H1 (cell line): Measurements from ENCODE around the gene DLX5. TPM values are rescaled to one million over a fixed set of nuclear protein-coding genes. Genes with fewer than 3 reads are reported as not detected.

Source experiments
- CTCF ChIA-PET: fragments of 300-600 bp; sonication (Branson Sonifier 250); formaldehyde crosslinking; loops from one replicate; lab custom pipeline; 2021; ENCODE audit not compliant: partially characterized antibody; lab: Charles Lee
- POLR2A ChIA-PET: fragments of 300-600 bp; sonication (Branson Sonifier 250); formaldehyde crosslinking; loops from one replicate; lab custom pipeline; 2021; ENCODE audit warnings: inconsistent platforms; ENCODE audit not compliant: partially characterized antibody; lab: Charles Lee
- DNase-seq, 2 experiments: peaks; one replicate each; pipeline versions ENCODE4 v3.0.0 to v3.0.0-alpha.2; 2010 to 2022; ENCODE audit warnings: low spot score in 2 of 2, low read depth in 1 of 2, mixed read lengths in 1 of 2
- FAIRE-seq: peaks from 2 replicates; lab custom pipeline; 2011; peaks lifted over from hg19 to GRCh38; lab: Jason Lieb, UNC
- H2AFZ ChIP-seq: 2 replicates; pipeline ENCODE4 v1.8.1; 2012; ENCODE audit warnings: low read length, inconsistent platforms
- H2AK5ac ChIP-seq: 2 replicates; pipeline ENCODE4 v1.6.1; 2013; ENCODE audit warnings: low read depth, low read length
- H2BK120ac ChIP-seq: replicated peaks from 2 replicates; pipeline ENCODE3; 2013; ENCODE audit warnings: low read depth, low read length, inconsistent platforms
- H2BK12ac ChIP-seq: 2 replicates; pipeline ENCODE4 v1.6.1; 2013; ENCODE audit warnings: low read depth, low read length
- H2BK15ac ChIP-seq: 2 replicates; pipeline ENCODE4 v1.6.1; 2013; ENCODE audit warnings: low read length
- H2BK20ac ChIP-seq: 2 replicates; pipeline ENCODE4 v1.6.1; 2013; ENCODE audit warnings: low read length
- H2BK5ac ChIP-seq: 2 replicates; pipeline ENCODE4 v1.6.1; 2013; ENCODE audit warnings: low read depth, low read length
- H3K14ac ChIP-seq: 2 replicates; pipeline ENCODE4 v1.6.1; 2013; ENCODE audit warnings: inconsistent platforms; ENCODE audit not compliant: insufficient read length
- H3K18ac ChIP-seq: 2 replicates; pipeline ENCODE4 v1.6.1; 2013; ENCODE audit warnings: low read length; ENCODE audit errors: extremely low read depth
- H3K23ac ChIP-seq: 2 replicates; pipeline ENCODE4 v1.6.1; 2013; ENCODE audit warnings: inconsistent platforms; ENCODE audit not compliant: insufficient read length
- H3K23me2 ChIP-seq: 2 replicates; pipeline ENCODE4 v1.6.1; 2013; ENCODE audit warnings: low read depth, low read length
- H3K27ac ChIP-seq: 2 replicates; pipeline ENCODE4 v1.6.1; 2011; ENCODE audit warnings: low read depth, low read length, inconsistent platforms
- H3K27me3 ChIP-seq, 4 experiments: replicated peaks in 1 of 4; 1 replicate in 1 of 4; 2 replicates in 3 of 4; pipeline versions ENCODE4 v1.6.1 to v1.8.1; 2011 to 2013; ENCODE audit warnings: low read length in 3 of 4, mild to moderate bottlenecking in 3 of 4, inconsistent platforms in 2 of 4, mixed read lengths in 2 of 4, moderate library complexity in 1 of 4; ENCODE audit not compliant: control insufficient read depth in 3 of 4, insufficient read depth in 3 of 4; ENCODE audit errors: extremely low read depth in 1 of 4
- H3K36me3 ChIP-seq, 4 experiments: 2 replicates each; pipeline versions ENCODE4 v1.6.1 to v1.8.1; 2011 to 2013; ENCODE audit warnings: mild to moderate bottlenecking in 4 of 4, low read length in 3 of 4, moderate library complexity in 2 of 4, control low read depth in 1 of 4, inconsistent platforms in 1 of 4; ENCODE audit not compliant: insufficient read depth in 4 of 4, control insufficient read depth in 2 of 4
- H3K4ac ChIP-seq: replicated peaks from 2 replicates; pipeline ENCODE3; 2013; ENCODE audit warnings: low read length, low read depth, mixed read lengths, inconsistent platforms; ENCODE audit not compliant: insufficient read length
- H3K4me1 ChIP-seq, 4 experiments: replicated peaks in 1 of 4; 1 replicate in 1 of 4; 2 replicates in 3 of 4; pipeline versions ENCODE4 v1.6.1 to v1.8.1; 2011 to 2013; ENCODE audit warnings: low read length in 3 of 4, inconsistent platforms in 2 of 4, mixed read lengths in 1 of 4; ENCODE audit not compliant: insufficient read depth in 4 of 4, control insufficient read depth in 3 of 4
- H3K4me2 ChIP-seq, 2 experiments: 2 replicates each; pipeline versions ENCODE4 v1.6.1 to v1.8.1; 2011 to 2013; ENCODE audit warnings: low read depth in 2 of 2, low read length in 2 of 2, control low read depth in 1 of 2, inconsistent platforms in 1 of 2, mild to moderate bottlenecking in 1 of 2; ENCODE audit not compliant: insufficient read depth in 1 of 2
- H3K4me3 ChIP-seq, 4 experiments: fragments of 200-600, 300-600 bp in 1 of 4; sonication (generic), shearing (Covaris generic), sonication (Bioruptor Twin) in 1 of 4; 2 replicates each; pipeline versions ENCODE4 v1.5.1 to v1.8.1; 2011 to 2016; ENCODE audit warnings: low read length in 4 of 4, low read depth in 3 of 4, control low read depth in 2 of 4, inconsistent platforms in 2 of 4, mild to moderate bottlenecking in 2 of 4, mixed read lengths in 1 of 4, moderate library complexity in 1 of 4; ENCODE audit not compliant: insufficient read depth in 2 of 4; ENCODE audit errors: extremely low read depth in 1 of 4
- H3K56ac ChIP-seq: replicated peaks from 2 replicates; pipeline ENCODE3; 2013; ENCODE audit warnings: low read depth, mild to moderate bottlenecking, mixed read lengths, low read length, inconsistent platforms; ENCODE audit not compliant: insufficient read length
- H3K79me1 ChIP-seq: 2 replicates; pipeline ENCODE4 v1.6.1; 2013; ENCODE audit warnings: low read depth, low read length, control low read depth
- H3K79me2 ChIP-seq, 2 experiments: 2 replicates each; pipeline versions ENCODE4 v1.6.1 to v1.8.1; 2012 to 2013; ENCODE audit warnings: low read length in 2 of 2, mild to moderate bottlenecking in 2 of 2, inconsistent platforms in 1 of 2; ENCODE audit not compliant: insufficient read depth in 2 of 2, control insufficient read depth in 1 of 2
- H3K9ac ChIP-seq, 4 experiments: replicated peaks in 1 of 4; 1 replicate in 1 of 4; 2 replicates in 3 of 4; pipeline versions ENCODE4 v1.6.1 to v1.8.1; 2011 to 2013; ENCODE audit warnings: low read depth in 3 of 4, low read length in 3 of 4, control low read depth in 2 of 4, mild to moderate bottlenecking in 2 of 4, moderate library complexity in 2 of 4, inconsistent platforms in 1 of 4; ENCODE audit errors: extremely low read depth in 1 of 4
- H3K9me3 ChIP-seq, 2 experiments: 2 replicates each; pipeline versions ENCODE4 v1.6.1 to v1.8.1; 2012 to 2013; ENCODE audit warnings: mild to moderate bottlenecking in 2 of 2, moderate library complexity in 2 of 2, control low read depth in 1 of 2, inconsistent platforms in 1 of 2, low read depth in 1 of 2, low read length in 1 of 2, mixed read lengths in 1 of 2; ENCODE audit not compliant: insufficient read depth in 2 of 2
- H4K20me1 ChIP-seq, 2 experiments: replicated peaks in 1 of 2; 2 replicates each; pipeline versions ENCODE3 to v1.8.1; 2011 to 2013; ENCODE audit warnings: inconsistent platforms in 2 of 2, low read length in 2 of 2, mild to moderate bottlenecking in 1 of 2; ENCODE audit not compliant: insufficient read depth in 2 of 2, control insufficient read depth in 1 of 2
- H4K5ac ChIP-seq: 2 replicates; pipeline ENCODE4 v1.6.1; 2013; ENCODE audit warnings: low read length, low read depth, mixed read lengths, inconsistent platforms; ENCODE audit not compliant: insufficient read length
- H4K8ac ChIP-seq: 2 replicates; pipeline ENCODE4 v1.8.0; 2013; ENCODE audit warnings: mild to moderate bottlenecking, moderate library complexity, low read length, inconsistent platforms; ENCODE audit not compliant: insufficient read depth; ENCODE audit errors: extremely low read depth
- H4K91ac ChIP-seq: replicated peaks from 2 replicates; pipeline ENCODE3; 2013; ENCODE audit warnings: low read length, mixed read lengths, inconsistent platforms; ENCODE audit not compliant: insufficient read length
- CREB1 ChIP-seq: IDR thresholded peaks from 2 replicates; pipeline ENCODE4 v1.6.1; 2012; ENCODE audit warnings: inconsistent platforms
- GTF2F1 ChIP-seq: IDR thresholded peaks from 2 replicates; pipeline ENCODE4 v1.6.1; 2012; ENCODE audit warnings: low read depth, low read length, improper control_type of control experiment, borderline replicate concordance
- SAP30 ChIP-seq: fragments of 300-600 bp; sonication (generic); IDR thresholded peaks from 2 replicates; pipeline ENCODE4 v1.7.1; 2012; ENCODE audit warnings: low read length, moderate library complexity, mild to moderate bottlenecking, inconsistent platforms; ENCODE audit not compliant: insufficient read depth, insufficient replicate concordance
- SRF ChIP-seq: IDR thresholded peaks from 2 replicates; pipeline ENCODE4 v1.6.1; 2011; ENCODE audit warnings: mild to moderate bottlenecking, low read depth, low read length, moderate library complexity
- SUZ12 ChIP-seq: fragments of 200-600 bp; sonication (generic); IDR thresholded peaks from 2 replicates; pipeline ENCODE4 v1.6.1; 2012; ENCODE audit warnings: mild to moderate bottlenecking, inconsistent platforms, low read length, moderate library complexity, mixed read lengths
- TAF7 ChIP-seq: optimal IDR thresholded peaks from 2 replicates; pipeline ENCODE3; 2011; ENCODE audit warnings: low read depth, mild to moderate bottlenecking, inconsistent platforms, low read length, moderate library complexity, borderline replicate concordance
- whole genome bisulfite sequencing, 2 experiments: shearing (Covaris generic) in 1 of 2; methylation state at CpG; one replicate each; pipeline versions ENCODE4 v1.1.6 to v1.1.7; 2013 to 2015; ENCODE audit warnings: low lambda C conversion rate in 2 of 2, mixed read lengths in 2 of 2, inconsistent platforms in 1 of 2, low coverage in 1 of 2, missing lambda C conversion rate in 1 of 2; ENCODE audit not compliant: insufficient replicate concordance in 2 of 2, insufficient coverage in 1 of 2, insufficient read length in 1 of 2; ENCODE audit errors: extremely low coverage in 1 of 2, missing lambda C conversion rate in 1 of 2; 5-methylcytosine and 5-hydroxymethylcytosine counted together
- polyA plus RNA-seq, 7 experiments: library from polyadenylated mRNA; depleted of rRNA in 3 of 7; stranded (reverse) in 5 of 7; unstranded in 2 of 7; fragments of >200 nt in 5 of 7; fragments of 200-250 nt in 2 of 7; gene quantifications; 1 replicate in 5 of 7; 2 replicates in 1 of 7; 4 replicates in 1 of 7; pipeline versions ENCODE4 v1.2.1 to v1.2.3, GENCODE V29; 2011 to 2013; ENCODE audit warnings: missing spikeins in 2 of 7, mixed read lengths in 2 of 7
- total RNA-seq: library from RNA; stranded (reverse); fragmentation: NEBNext Ultra II Directional; extraction: Animal tissue kit (Norgen Biotek cat#: 25700); gene quantifications from 2 replicates; pipeline ENCODE4 v1.2.1, GENCODE V29; 2021
- TF ChIP-seq, protein P1 (sequence below): IDR thresholded peaks from 2 replicates; pipeline ENCODE4 v1.6.1; 2012; ENCODE audit warnings: inconsistent platforms

Gene DLX5
- total and polyA plus RNA-seq, 2 of the 8 experiments (the other 6 are each of a cell fraction or from before 2014, with no cell fraction given) = not detected

- Histone ChIP-seq H3K4me1 (no peaks in the 10 kb centered on the region), H3K4me2 (no peak overlapping the region), H2BK20ac (no peak overlapping the region), H3K79me1 (no peaks in the 10 kb centered on the region), H3K36me3 (no peaks in the 10 kb centered on the region), H2AK5ac (no peak overlapping the region), H3K79me2 (no peaks in the 10 kb centered on the region), H3K9ac (no peak overlapping the region), H2AFZ (no peak overlapping the region), H2BK12ac (no peak overlapping the region), H3K23me2 (no peaks in the 10 kb centered on the region), H4K91ac (no peak overlapping the region), H3K56ac (no peak overlapping the region), H3K27ac (no peak overlapping the region), H2BK15ac (no peak overlapping the region), H4K5ac (no peak overlapping the region), H2BK120ac (no peak overlapping the region), H3K18ac (no peak overlapping the region), H2BK5ac (no peak overlapping the region), H4K20me1 (no peaks in the 10 kb centered on the region), H3K27me3 (no peaks in the 10 kb centered on the region), H3K4me3 (no peak overlapping the region), H3K9me3 (no peaks in the 10 kb centered on the region), H3K23ac (no peak overlapping the region), H3K14ac (no peak overlapping the region), H3K4ac (no peak overlapping the region), H4K8ac (no peak overlapping the region)
- WGBS, 2 experiments = 93% methylated on average over 3 of the region's 3 CpGs; no CpG with 5 or more reads in 1 of the 2 experiments
- ChIA-PET POLR2A (no interaction called here), CTCF (interaction anchor here (0.6 to 2.4 kb wide), 15 partner anchors 9 to 1149 kb away, joined by 3 to 9 read pairs (median 5); no protein-coding TSS in a partner anchor)
- no peak for DNase-seq
- TF ChIP-seq CREB1 (no peak), GTF2F1 (no peak), SUZ12 (no peak), SAP30 (no peak), SRF (no peak), TAF7 (no peak)
- TF ChIP-seq, protein P1, sequence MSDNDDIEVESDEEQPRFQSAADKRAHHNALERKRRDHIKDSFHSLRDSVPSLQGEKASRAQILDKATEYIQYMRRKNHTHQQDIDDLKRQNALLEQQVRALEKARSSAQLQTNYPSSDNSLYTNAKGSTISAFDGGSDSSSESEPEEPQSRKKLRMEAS = no peak
- no peak for FAIRE-seq
Measured at GRCh38 chr7:97064020-97064419, 39.4 kb upstream of the DLX5 start.
